ENCODE measurements around the gene MAML2.

MAML2 gene

DNA sequence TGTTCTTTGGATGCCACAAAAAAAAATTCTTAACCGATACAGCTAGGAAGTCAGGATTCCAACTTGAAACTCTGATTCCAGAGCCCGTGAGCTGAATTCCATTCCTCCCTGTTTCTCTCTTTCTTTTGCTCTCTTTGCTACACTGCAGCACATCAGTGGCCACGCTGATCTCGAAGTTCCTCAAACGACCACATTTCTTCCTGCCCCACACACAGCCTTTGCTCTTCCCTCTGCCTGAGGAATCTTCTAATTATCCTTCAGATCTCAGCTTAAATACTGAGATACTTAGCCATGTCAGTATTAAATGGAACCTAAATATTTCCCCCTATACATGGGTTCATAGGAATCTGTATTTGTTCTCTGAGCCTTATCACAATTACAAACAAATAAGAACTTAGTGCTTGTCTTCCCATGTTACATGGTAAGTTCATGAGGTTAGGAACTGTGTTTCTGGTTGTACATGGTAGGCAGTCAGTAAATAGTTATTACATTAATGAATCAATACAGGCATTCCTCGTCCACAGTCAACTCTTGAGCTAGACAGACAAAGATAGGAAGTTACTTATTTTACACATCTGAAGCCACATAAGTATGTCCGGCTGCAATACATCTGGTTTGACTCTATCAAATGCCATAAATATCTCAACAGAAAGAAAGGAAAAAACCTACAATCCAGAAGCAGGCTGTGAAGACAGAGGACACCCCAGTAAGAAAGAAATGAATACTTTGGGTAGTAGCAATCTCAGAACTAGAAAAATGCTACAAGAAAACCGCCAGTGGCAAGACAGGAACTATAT is 86.6 kb downstream of the MAML2 start:
- Histone ChIP-seq H3K4me3 (replicated peaks; ENCODE audit: insufficient read depth, low read length) (no peak overlapping the region), H3K27me3 (ENCODE audit: insufficient read depth, poor library complexity, severe bottlenecking) (no peaks in the 10 kb centered on the region), H3K27ac (replicated peaks) (0 out of 2 replicates have a peak overlapping the region, but pooled peaks have one; percentile 12)
- DNase-seq (ENCODE audit: low read depth in 1 of 2, low spot score in 1 of 2) = peak in 1 of 2 experiments; percentile 44
- TF ChIP-seq, protein P1, sequence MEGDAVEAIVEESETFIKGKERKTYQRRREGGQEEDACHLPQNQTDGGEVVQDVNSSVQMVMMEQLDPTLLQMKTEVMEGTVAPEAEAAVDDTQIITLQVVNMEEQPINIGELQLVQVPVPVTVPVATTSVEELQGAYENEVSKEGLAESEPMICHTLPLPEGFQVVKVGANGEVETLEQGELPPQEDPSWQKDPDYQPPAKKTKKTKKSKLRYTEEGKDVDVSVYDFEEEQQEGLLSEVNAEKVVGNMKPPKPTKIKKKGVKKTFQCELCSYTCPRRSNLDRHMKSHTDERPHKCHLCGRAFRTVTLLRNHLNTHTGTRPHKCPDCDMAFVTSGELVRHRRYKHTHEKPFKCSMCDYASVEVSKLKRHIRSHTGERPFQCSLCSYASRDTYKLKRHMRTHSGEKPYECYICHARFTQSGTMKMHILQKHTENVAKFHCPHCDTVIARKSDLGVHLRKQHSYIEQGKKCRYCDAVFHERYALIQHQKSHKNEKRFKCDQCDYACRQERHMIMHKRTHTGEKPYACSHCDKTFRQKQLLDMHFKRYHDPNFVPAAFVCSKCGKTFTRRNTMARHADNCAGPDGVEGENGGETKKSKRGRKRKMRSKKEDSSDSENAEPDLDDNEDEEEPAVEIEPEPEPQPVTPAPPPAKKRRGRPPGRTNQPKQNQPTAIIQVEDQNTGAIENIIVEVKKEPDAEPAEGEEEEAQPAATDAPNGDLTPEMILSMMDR (IDR thresholded peaks at IDR 0.05; ENCODE audit: insufficient read depth, low read length) = no peak
- TF ChIP-seq GABPA (IDR thresholded peaks at IDR 0.05; ENCODE audit: low read depth) (no peak), SPI1 (IDR thresholded peaks at IDR 0.05; ENCODE audit: borderline replicate concordance, low read depth) (no peak), POLR2AphosphoS5 (IDR thresholded peaks at IDR 0.05; ENCODE audit: low read depth) (no peak)
- TF ChIP-seq, protein P2, sequence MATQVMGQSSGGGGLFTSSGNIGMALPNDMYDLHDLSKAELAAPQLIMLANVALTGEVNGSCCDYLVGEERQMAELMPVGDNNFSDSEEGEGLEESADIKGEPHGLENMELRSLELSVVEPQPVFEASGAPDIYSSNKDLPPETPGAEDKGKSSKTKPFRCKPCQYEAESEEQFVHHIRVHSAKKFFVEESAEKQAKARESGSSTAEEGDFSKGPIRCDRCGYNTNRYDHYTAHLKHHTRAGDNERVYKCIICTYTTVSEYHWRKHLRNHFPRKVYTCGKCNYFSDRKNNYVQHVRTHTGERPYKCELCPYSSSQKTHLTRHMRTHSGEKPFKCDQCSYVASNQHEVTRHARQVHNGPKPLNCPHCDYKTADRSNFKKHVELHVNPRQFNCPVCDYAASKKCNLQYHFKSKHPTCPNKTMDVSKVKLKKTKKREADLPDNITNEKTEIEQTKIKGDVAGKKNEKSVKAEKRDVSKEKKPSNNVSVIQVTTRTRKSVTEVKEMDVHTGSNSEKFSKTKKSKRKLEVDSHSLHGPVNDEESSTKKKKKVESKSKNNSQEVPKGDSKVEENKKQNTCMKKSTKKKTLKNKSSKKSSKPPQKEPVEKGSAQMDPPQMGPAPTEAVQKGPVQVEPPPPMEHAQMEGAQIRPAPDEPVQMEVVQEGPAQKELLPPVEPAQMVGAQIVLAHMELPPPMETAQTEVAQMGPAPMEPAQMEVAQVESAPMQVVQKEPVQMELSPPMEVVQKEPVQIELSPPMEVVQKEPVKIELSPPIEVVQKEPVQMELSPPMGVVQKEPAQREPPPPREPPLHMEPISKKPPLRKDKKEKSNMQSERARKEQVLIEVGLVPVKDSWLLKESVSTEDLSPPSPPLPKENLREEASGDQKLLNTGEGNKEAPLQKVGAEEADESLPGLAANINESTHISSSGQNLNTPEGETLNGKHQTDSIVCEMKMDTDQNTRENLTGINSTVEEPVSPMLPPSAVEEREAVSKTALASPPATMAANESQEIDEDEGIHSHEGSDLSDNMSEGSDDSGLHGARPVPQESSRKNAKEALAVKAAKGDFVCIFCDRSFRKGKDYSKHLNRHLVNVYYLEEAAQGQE (IDR thresholded peaks at IDR 0.05; ENCODE audit: insufficient replicate concordance, low read depth) = no peak

GRCh38 chr11:96254854-96255253 is 88.1 kb downstream of the MAML2 start:
- DNase-seq (ENCODE audit: low read depth in 1 of 2, low spot score in 1 of 2) = no peak
- Histone ChIP-seq H3K27me3 (ENCODE audit: insufficient read depth, poor library complexity, severe bottlenecking) (no peaks in the 10 kb centered on the region), H3K4me3 (replicated peaks; ENCODE audit: insufficient read depth, low read length) (no peak overlapping the region), H3K27ac (replicated peaks) (no peak overlapping the region)
- no peak for TF ChIP-seq POLR2AphosphoS5 (IDR thresholded peaks at IDR 0.05; ENCODE audit: low read depth)
- TF ChIP-seq, protein P1 (IDR thresholded peaks at IDR 0.05; ENCODE audit: insufficient read depth, low read length) = no peak
- TF ChIP-seq SPI1 (IDR thresholded peaks at IDR 0.05; ENCODE audit: borderline replicate concordance, low read depth) = no peak
- TF ChIP-seq, protein P2 (IDR thresholded peaks at IDR 0.05; ENCODE audit: insufficient replicate concordance, low read depth) = no peak
- no peak for TF ChIP-seq GABPA (IDR thresholded peaks at IDR 0.05; ENCODE audit: low read depth)

DNA sequence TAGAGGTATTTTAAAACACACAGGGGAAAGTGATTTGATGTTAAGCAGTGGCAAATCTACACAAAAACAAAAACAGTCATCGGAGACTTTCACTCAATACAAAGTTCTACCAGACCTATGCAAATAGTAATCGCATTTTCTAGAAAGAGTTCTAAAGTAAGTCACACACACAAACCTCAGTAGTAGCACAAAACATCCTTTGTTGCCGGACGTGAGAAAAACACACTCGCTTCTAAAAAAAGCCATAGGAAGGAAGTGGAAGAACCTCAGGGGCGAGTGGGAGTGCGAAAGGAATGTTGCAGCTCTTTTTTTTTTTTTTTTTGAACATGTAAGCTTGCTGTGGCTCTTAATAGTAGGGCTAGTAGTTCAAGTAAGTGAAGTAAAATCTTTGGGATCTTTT is 88.9 kb downstream of the MAML2 start:
- no peak for DNase-seq (ENCODE audit: low read depth in 1 of 2, low spot score in 1 of 2)
- 0 out of 2 replicates have a peak, but pooled peaks have one; percentile 35 for TF ChIP-seq SPI1 (IDR thresholded peaks at IDR 0.05; ENCODE audit: borderline replicate concordance, low read depth)
- TF ChIP-seq GABPA (IDR thresholded peaks at IDR 0.05; ENCODE audit: low read depth) = no peak
- Histone ChIP-seq H3K27ac (replicated peaks) (no peak overlapping the region), H3K4me3 (replicated peaks; ENCODE audit: insufficient read depth, low read length) (peak overlapping the region; percentile 3; the same call in 1 of the 2 replicates), H3K27me3 (ENCODE audit: insufficient read depth, poor library complexity, severe bottlenecking) (no peaks in the 10 kb centered on the region)

- Histone ChIP-seq H3K27ac (replicated peaks) (peak overlapping the region; percentile 76), H3K27me3 (ENCODE audit: insufficient read depth, poor library complexity, severe bottlenecking) (no peaks in the 10 kb centered on the region), H3K4me3 (replicated peaks; ENCODE audit: insufficient read depth, low read length) (no peak overlapping the region)
- peak in 1 of 2 experiments; percentile 81 for DNase-seq (ENCODE audit: low read depth in 1 of 2, low spot score in 1 of 2)
- TF ChIP-seq, protein P1 (IDR thresholded peaks at IDR 0.05; ENCODE audit: insufficient read depth, low read length) = no peak
- peak; percentile 41; the same call in 1 of the 2 replicates for TF ChIP-seq POLR2AphosphoS5 (IDR thresholded peaks at IDR 0.05; ENCODE audit: low read depth)
Measured at GRCh38 chr11:96246718-96247552, 96.1 kb downstream of the MAML2 start.

Data from HL-60 (cell line).